Effector memory CD4-positive, alpha-beta T cell (primary cell): Measurements from ENCODE around the gene PCDH11Y.
"Not testable (repeated sequence)": the region's sequence is repeated elsewhere in the genome, so short reads cannot be mapped to it uniquely, and the experiment has no call there.

Experiments used
- DNase-seq, 3 donors: peaks; one replicate each; pipeline ENCODE4 v3.0.0-alpha.2; 2020
- H3K27ac ChIP-seq: 2 replicates; pipeline ENCODE4 v1.7.0; 2013; ENCODE audit warnings: mild to moderate bottlenecking, low read length, moderate library complexity; ENCODE audit not compliant: insufficient read depth, poor library complexity, severe bottlenecking
- H3K27me3 ChIP-seq: replicated peaks from 2 replicates; pipeline ENCODE4 v1.7.0; 2013; ENCODE audit warnings: mild to moderate bottlenecking, low read length; ENCODE audit not compliant: insufficient read depth, control insufficient read depth, poor library complexity, severe bottlenecking
- H3K36me3 ChIP-seq: 2 replicates; pipeline ENCODE4 v1.7.0; 2013; ENCODE audit warnings: mild to moderate bottlenecking, low read length, moderate library complexity; ENCODE audit not compliant: control insufficient read depth, insufficient read depth
- H3K4me1 ChIP-seq: 2 replicates; pipeline ENCODE4 v1.7.0; 2013; ENCODE audit warnings: low read length, mild to moderate bottlenecking; ENCODE audit not compliant: control insufficient read depth, insufficient read depth, poor library complexity, severe bottlenecking
- H3K4me3 ChIP-seq: 2 replicates; pipeline ENCODE4 v1.7.0; 2013; ENCODE audit warnings: low read length, low read depth, mild to moderate bottlenecking; ENCODE audit not compliant: insufficient read depth, poor library complexity, severe bottlenecking
- H3K9me3 ChIP-seq: 2 replicates; pipeline ENCODE4 v1.7.0; 2013; ENCODE audit warnings: mild to moderate bottlenecking, low read length, moderate library complexity; ENCODE audit not compliant: control insufficient read depth

PCDH11Y gene

DNA sequence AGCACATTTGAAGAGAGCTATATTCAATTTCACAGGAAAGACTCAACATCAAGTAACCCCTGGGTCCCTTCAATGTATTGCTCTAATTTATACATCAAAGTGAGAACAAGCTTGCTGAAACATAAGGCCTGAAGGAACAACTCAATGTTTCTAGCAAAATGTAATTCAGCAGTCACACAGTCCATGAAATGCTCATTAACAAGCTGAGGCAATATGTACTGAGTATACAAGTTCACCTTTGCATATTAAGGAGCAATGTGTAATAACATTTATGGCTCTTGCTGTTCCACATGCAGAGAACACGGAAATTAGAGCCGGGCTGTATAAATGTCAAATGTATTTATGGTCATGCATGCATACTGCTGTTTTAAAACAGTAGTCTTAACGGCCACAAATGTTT is 342.1 kb downstream of the PCDH11Y start:
- not testable (repeated sequence) for H3K9me3 ChIP-seq, H3K27me3 ChIP-seq, H3K36me3 ChIP-seq, H3K4me3 ChIP-seq, DNase-seq, H3K4me1 ChIP-seq, H3K27ac ChIP-seq

- H3K4me1 ChIP-seq, H3K4me3 ChIP-seq, H3K27ac ChIP-seq, H3K27me3 ChIP-seq, H3K9me3 ChIP-seq, DNase-seq, H3K36me3 ChIP-seq: not testable (repeated sequence)
Observed at GRCh38 chrY:5543705-5544104, 543.6 kb downstream of the PCDH11Y start.

GRCh38 chrY:5638589-5638988 is 638.5 kb downstream of the PCDH11Y start:
- H3K4me3 ChIP-seq, H3K27me3 ChIP-seq, H3K9me3 ChIP-seq, H3K27ac ChIP-seq, DNase-seq, H3K4me1 ChIP-seq, H3K36me3 ChIP-seq: not testable (repeated sequence)

GRCh38 chrY:5679265-5679664 is 679.2 kb downstream of the PCDH11Y start:
- H3K27ac ChIP-seq, H3K36me3 ChIP-seq, H3K27me3 ChIP-seq, H3K9me3 ChIP-seq, H3K4me1 ChIP-seq, H3K4me3 ChIP-seq, DNase-seq: not testable (repeated sequence)

DNA sequence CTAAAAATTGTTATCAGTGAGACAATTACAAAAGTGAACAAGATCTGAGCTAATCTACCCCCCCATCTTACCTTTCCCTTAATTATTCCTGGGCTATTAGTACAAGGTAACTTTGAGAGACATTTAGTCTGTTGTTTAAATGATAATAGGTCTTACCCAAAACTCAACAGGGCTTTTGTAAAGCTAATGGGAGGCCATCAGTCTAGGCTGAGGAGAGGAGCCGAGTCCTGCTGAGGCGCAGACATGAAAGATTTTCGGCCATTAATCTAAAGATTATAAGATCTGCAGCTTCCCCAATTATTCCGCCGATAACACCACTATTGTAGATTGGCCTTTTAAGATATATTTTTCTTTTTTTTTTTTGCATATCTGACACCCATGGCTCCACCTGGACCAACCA is 708.6 kb downstream of the PCDH11Y start:
- H3K4me3 ChIP-seq, H3K27me3 ChIP-seq, H3K9me3 ChIP-seq, H3K4me1 ChIP-seq, H3K36me3 ChIP-seq, H3K27ac ChIP-seq, DNase-seq: not testable (repeated sequence)

DNA sequence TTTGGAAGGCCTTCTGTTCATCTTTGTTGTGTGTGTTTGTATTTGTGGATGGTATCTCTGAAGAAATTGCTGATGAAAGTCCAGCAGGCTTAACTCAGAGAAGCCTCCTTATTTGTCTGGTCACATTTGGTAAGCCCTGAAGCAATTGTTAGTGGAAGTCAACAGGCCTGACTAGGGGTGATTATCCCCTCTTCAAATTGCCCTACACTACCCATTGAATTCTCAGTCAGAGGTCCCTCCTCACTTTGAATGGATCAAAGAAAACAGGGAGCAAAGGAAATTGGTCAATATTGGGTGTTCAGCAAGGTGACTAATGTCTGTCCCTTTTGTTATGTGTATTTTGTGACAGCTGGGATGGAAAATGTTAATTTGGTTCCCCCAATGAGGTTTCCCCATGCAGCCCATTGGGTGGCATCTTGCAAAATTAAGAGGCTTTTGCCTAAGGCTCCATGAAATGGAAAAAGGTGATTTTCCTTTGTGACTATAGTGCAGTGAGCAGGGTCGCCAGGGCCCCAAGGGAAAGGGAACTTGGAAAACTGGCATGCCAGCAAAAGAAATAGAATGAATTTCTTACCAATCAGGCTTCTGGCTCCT is 709.8 kb downstream of the PCDH11Y start:
- not testable (repeated sequence) for H3K27me3 ChIP-seq, H3K27ac ChIP-seq, H3K9me3 ChIP-seq, DNase-seq, H3K36me3 ChIP-seq, H3K4me1 ChIP-seq, H3K4me3 ChIP-seq

GRCh38 chrY:5761403-5761802 is 761.3 kb downstream of the PCDH11Y start:
- H3K9me3 ChIP-seq, H3K4me3 ChIP-seq, H3K27ac ChIP-seq, DNase-seq, H3K27me3 ChIP-seq, H3K4me1 ChIP-seq, H3K36me3 ChIP-seq: not testable (repeated sequence)

DNA sequence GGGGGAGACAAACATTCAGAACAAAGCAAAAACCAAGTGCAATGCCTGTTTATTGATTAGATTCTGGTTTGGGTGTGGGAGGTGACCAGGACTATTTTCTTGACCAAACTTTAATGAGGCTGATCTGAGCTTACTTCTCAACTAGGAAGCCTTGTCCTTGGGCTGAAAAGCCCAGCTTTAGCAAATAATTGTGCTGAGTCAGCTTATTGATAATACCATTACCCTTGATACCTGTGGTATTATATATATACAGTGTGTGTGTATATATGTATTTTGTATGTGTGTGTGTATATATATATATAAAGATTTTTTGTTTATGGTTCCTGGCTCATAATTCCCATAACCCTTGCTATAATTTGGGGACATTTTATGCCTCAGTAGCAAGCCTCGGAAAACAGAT is 776.4 kb downstream of the PCDH11Y start:
- not testable (repeated sequence) for H3K4me1 ChIP-seq

More for the DNA sequence above, 776.4 kb downstream of the PCDH11Y start:
- H3K27me3 ChIP-seq, H3K9me3 ChIP-seq, DNase-seq, H3K4me3 ChIP-seq, H3K27ac ChIP-seq, H3K36me3 ChIP-seq: not testable (repeated sequence)
